Measurements from ENCODE around the gene FOXS1. TPM values are rescaled to one million over a fixed set of nuclear protein-coding genes. Genes with fewer than 3 reads are reported as not detected.

FOXS1 gene
- total RNA-seq, 1 experiment from 2014 or later = not detected

- no peak overlapping the region for H3K4me2 ChIP-seq (ENCODE audit: low read length)
- H3K36me3 ChIP-seq (ENCODE audit: low read depth, low read length) = no peaks in the 10 kb centered on the region
- POLR2A ChIA-PET (ENCODE audit: unreplicated experiment) = no interaction called here
- H3K9me2 ChIP-seq (replicated peaks; ENCODE audit: low read length) = no peaks in the 10 kb centered on the region
- no peak overlapping the region for H3K27ac ChIP-seq (ENCODE audit: low read length)
- peaks cover 6% of the 10 kb centered on the region; the same call in 1 of the 2 replicates for H3K9me3 ChIP-seq (ENCODE audit: low read length)
- no peak overlapping the region for H2AFZ ChIP-seq (ENCODE audit: low read length)
- no peaks in the 10 kb centered on the region for H3F3A ChIP-seq (ENCODE audit: low read length, unreplicated experiment)
- ATAC-seq = no peak
- no peak overlapping the region for H3K9ac ChIP-seq (ENCODE audit: low read length)
- H3K4me3 ChIP-seq (ENCODE audit: low read length) = no peak overlapping the region
- no peaks in the 10 kb centered on the region for H4K20me1 ChIP-seq (ENCODE audit: low read length)
- CTCF ChIA-PET = no interaction called here
- DNase-seq = no peak
- no TSS peak for BruUV-seq (replicated peaks)
- peaks cover 27% of the 10 kb centered on the region for H3K27me3 ChIP-seq (ENCODE audit: low read length)
- H3K79me2 ChIP-seq (ENCODE audit: low read length) = no peaks in the 10 kb centered on the region
- intact Hi-C loops (cut with micrococcal nuclease) = no loop called here
- TF ChIP-seq EZH2phosphoT487 (IDR thresholded peaks at IDR 0.05; ENCODE audit: borderline replicate concordance, low read length) = no peak
- 0 out of 2 replicates have a peak, but pooled peaks cover 9% of the 10 kb centered on the region for H3K4me1 ChIP-seq (ENCODE audit: insufficient read depth, low read length)
Measured at GRCh38 chr20:31875671-31876070, 30.3 kb upstream of the FOXS1 start.

DNA sequence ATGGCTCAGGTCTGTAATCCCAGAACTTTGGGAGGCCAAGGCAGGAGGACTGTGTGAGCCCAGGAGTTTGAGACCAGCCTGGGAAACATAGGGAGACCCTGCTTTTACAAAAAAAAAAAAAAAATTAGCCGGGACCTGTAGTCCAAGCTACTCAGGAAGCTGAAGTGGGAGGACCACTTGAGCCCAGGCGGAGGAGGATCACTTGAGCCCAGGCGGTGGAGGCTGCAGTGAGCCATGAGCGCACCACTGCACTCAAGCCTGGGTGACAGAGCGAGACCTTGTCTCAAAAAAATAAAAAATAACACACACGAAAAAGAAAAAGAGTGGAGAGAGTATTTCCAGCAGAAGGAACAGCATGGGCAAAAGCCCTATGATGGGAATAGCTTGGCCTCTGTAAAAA is 27.0 kb upstream of the FOXS1 start:
- ATAC-seq (no peak), DNase-seq (no peak)
- Histone ChIP-seq H3F3A (ENCODE audit: low read length, unreplicated experiment) (no peaks in the 10 kb centered on the region), H3K79me2 (ENCODE audit: low read length) (no peaks in the 10 kb centered on the region), H3K4me3 (ENCODE audit: low read length) (no peak overlapping the region), H3K9me3 (ENCODE audit: low read length) (no peaks in the 10 kb centered on the region), H3K9me2 (replicated peaks; ENCODE audit: low read length) (no peaks in the 10 kb centered on the region), H3K4me1 (ENCODE audit: insufficient read depth, low read length) (no peaks in the 10 kb centered on the region), H3K9ac (ENCODE audit: low read length) (no peak overlapping the region), H3K27me3 (ENCODE audit: low read length) (peaks cover 48% of the 10 kb centered on the region), H2AFZ (ENCODE audit: low read length) (no peak overlapping the region), H3K36me3 (ENCODE audit: low read depth, low read length) (no peaks in the 10 kb centered on the region), H3K4me2 (ENCODE audit: low read length) (no peak overlapping the region), H3K27ac (ENCODE audit: low read length) (no peak overlapping the region), H4K20me1 (ENCODE audit: low read length) (no peaks in the 10 kb centered on the region)
- ChIA-PET CTCF (no interaction called here), POLR2A (ENCODE audit: unreplicated experiment) (no interaction called here)
- TF ChIP-seq EZH2phosphoT487 (IDR thresholded peaks at IDR 0.05; ENCODE audit: borderline replicate concordance, low read length) (no peak), CTCF (conservative IDR thresholded peaks at IDR 0.05; ENCODE audit: low read depth, low read length) (no peak), EZH2 (IDR thresholded peaks at IDR 0.05; ENCODE audit: low read length, unreplicated experiment) (no peak)
- no TSS peak for BruUV-seq (replicated peaks)
- intact Hi-C loops (cut with micrococcal nuclease) = no loop called here

DNA sequence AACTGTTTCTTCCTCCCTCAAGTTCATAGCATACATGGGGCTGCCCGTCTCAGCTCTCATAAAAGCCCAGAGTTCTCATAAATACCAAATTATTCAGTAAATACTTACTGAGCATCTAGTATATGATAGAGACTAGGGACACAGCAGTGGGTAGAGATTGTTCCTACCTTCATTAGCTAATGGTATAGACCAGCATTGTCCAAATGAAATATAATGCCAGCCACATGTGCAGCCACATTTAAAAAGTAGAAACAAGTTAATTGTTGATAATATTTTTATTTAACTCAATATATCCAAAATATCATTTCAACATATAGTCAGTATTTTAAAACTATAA is 26.2 kb upstream of the FOXS1 start:
- Histone ChIP-seq H3K9ac (ENCODE audit: low read length) (no peak overlapping the region), H3K4me3 (ENCODE audit: low read length) (no peak overlapping the region), H3K27ac (ENCODE audit: low read length) (no peak overlapping the region), H3K79me2 (ENCODE audit: low read length) (no peaks in the 10 kb centered on the region), H3K4me2 (ENCODE audit: low read length) (no peak overlapping the region), H4K20me1 (ENCODE audit: low read length) (no peaks in the 10 kb centered on the region), H2AFZ (ENCODE audit: low read length) (no peak overlapping the region), H3K4me1 (ENCODE audit: insufficient read depth, low read length) (no peaks in the 10 kb centered on the region), H3K9me3 (ENCODE audit: low read length) (no peaks in the 10 kb centered on the region), H3K9me2 (replicated peaks; ENCODE audit: low read length) (no peaks in the 10 kb centered on the region; the same call in 1 of the 2 replicates), H3K36me3 (ENCODE audit: low read depth, low read length) (no peaks in the 10 kb centered on the region), H3F3A (ENCODE audit: low read length, unreplicated experiment) (no peaks in the 10 kb centered on the region), H3K27me3 (ENCODE audit: low read length) (peaks cover 48% of the 10 kb centered on the region)
- TF ChIP-seq EZH2phosphoT487 (IDR thresholded peaks at IDR 0.05; ENCODE audit: borderline replicate concordance, low read length) = no peak
- no peak for TF ChIP-seq EZH2 (IDR thresholded peaks at IDR 0.05; ENCODE audit: low read length, unreplicated experiment)
- TF ChIP-seq CTCF (conservative IDR thresholded peaks at IDR 0.05; ENCODE audit: low read depth, low read length) = no peak
- POLR2A ChIA-PET (ENCODE audit: unreplicated experiment) = no interaction called here
- CTCF ChIA-PET = no interaction called here
- no peak for ATAC-seq
- BruUV-seq (replicated peaks) = no TSS peak
- intact Hi-C loops (cut with micrococcal nuclease) = no loop called here
- DNase-seq = no peak
